Measurements from ENCODE around the gene MAP1A.
"Not testable (repeated sequence)": the region's sequence is repeated elsewhere in the genome, so short reads cannot be mapped to it uniquely, and the experiment has no call there.

Gene MAP1A

GRCh38 chr15:43531018-43531670, 13.7 kb downstream of the MAP1A start:
- DNase-seq, result no peak

GRCh38 chr15:43532826-43533225, 15.4 kb downstream of the MAP1A start:
- DNase-seq, result peak; percentile 58

DNA sequence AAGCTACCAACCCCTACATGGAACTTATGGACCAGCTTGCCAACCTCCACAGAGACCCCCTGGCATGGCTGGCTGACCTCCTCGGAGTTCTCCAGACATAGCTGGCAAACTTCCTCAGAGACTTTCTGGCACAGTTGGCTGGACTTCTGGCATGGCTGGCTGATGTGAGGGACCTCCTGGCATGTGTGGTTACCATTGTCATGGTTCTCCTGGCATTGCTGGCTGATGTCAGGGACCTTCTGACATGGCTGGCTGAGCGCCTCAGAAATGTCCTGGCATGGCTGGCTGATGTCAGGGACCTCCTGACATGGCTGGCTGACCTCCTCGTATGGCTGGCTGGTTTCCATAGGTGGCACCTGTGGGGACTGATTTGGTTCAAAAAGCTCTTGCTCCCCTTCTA, 17.5 kb downstream of the MAP1A start:
- no peak for DNase-seq

DNA sequence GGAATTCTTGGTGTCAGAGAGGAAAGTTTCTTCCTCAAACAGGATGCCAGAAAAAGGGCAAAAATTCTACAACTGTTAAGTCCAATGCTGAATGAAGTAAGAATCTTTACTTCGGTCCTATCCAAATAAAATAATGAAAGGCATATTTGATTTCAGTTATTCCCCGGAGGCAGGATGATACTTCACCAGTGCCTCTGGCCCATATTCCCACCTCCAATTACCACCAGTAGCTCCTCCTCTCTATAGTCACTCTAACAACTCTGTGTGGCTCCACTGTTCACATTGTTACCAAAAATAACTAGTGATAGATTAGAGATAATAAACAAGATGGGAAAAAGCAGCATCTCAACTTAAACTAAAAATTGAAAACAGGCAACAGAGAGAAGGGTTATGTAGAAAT, 20.7 kb downstream of the MAP1A start:
- DNase-seq, result no peak

GRCh38 chr15:43541785-43542184, 24.4 kb downstream of the MAP1A start:
- no peak for DNase-seq

GRCh38 chr15:43544266-43544665, 26.9 kb downstream of the MAP1A start:
- DNase-seq, result peak; percentile 36

DNA sequence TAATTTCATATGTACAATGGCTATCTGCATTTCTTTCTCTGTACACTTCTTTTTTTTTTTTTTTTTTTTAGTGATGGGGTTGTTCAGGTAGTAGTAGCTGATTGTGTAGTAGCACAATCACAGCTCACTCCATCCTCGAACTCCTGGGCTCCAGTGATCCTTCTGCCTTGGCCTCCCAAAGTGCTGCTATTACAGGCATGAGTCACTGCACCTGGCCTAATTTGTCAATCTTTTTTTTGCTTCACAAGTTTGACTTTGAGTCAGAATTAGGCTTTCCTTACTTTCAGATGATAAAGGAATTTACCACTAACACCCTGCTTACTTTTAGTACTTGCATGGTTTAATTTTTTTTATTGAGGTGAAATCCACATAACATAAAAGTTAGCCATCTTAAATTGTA, 28.0 kb downstream of the MAP1A start:
- DNase-seq, result no peak

DNA sequence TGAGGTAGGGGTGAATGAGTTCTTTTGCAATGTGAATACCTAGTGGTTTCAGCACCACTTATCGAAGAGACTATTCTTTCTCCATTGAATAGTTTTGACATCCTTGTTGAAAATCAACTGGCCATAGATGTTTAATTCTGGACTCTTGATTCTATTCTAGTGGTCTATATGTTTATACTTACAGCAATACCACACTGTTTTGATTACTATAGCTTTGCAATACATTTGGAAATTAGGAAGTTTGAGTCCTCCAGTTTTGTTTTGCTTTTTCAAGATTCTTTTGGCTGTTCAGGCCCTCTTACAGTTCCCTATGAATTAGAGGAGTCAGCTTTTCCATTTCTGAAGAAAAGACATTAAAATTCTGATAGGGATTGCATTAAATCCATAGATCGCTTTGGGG, 30.1 kb downstream of the MAP1A start:
- DNase-seq, result no peak

- DNase-seq, result peak; percentile 67
These were observed 33.3 kb downstream of the MAP1A start for GRCh38 chr15:43550527-43551363.

- DNase-seq, result no peak
These were observed 34.8 kb downstream of the MAP1A start for GRCh38 chr15:43552256-43552655.

- no peak for DNase-seq
These were observed 35.6 kb downstream of the MAP1A start for GRCh38 chr15:43552986-43553385.

DNA sequence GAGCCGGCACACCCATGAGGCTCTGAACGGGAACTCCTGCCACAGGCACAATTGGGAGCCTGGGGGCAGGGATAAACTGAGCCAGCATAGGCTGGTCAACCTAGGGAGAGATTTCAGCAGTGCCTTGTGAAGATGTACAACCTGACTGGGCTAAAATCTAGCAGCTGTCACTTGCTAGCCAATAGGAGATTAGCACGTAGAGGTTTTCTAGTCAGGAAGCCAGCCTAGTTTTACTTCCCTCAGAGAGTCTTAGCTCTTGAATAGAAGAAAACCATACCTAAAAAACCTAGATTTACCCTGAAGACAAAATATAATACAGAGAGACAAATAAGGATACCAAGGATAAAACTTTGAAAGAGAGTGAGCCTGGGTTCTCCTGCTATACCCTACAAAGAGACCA, 45.3 kb downstream of the MAP1A start:
- DNase-seq, result not testable (repeated sequence)

- not testable (repeated sequence) for DNase-seq
These were observed 46.4 kb downstream of the MAP1A start for GRCh38 chr15:43563793-43564192.

DNA sequence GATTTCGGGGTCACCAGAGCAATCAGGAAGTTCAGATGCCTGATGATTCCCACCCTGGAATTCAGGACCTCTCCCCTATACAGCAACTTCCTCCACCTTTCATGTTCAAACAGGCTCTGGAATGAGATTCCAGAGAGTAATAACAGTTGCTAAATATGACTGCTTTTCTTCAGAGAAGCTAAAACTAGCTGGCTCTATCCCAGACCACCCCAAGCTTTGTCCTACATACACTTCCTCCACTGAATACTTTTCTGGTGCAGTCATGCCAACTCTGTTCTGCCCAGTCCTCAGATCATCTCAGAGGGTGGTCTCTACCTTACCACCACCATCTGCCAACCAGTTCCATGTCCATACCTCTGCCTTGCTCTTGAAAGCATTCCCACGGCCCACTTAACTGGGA, 49.2 kb downstream of the MAP1A start:
- DNase-seq, result not testable (repeated sequence)

DNA sequence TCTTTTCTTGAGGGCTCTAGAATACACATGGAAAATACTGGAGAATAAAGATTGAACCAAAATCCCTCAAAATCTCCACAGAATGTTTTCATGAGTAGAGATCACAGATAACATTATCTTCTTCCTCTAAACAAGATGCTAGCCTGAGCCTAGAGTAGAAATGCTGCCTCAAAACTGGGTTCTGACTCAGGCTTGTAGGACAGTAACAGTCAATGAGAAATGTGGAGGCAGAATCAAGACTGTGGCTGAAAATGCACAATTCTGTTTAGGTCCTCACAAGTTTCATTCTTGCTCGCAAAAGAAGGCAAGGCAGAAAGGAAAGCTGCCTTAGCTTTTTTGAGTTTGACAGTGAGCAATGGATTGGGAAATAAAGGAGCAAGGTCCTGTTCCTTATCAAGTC, 57.2 kb downstream of the MAP1A start:
- DNase-seq, result not testable (repeated sequence)

Data from fibroblast of skin of back (primary cell).